Osteocyte (in vitro differentiated cells): Measurements from ENCODE around the gene TARBP1. TPM values are rescaled to one million over a fixed set of nuclear protein-coding genes. Genes with fewer than 3 reads are reported as not detected.

Experiments
- DNase-seq: peaks from one replicate; pipeline ENCODE4 v3.0.0; 2021; ENCODE audit warnings: mixed read lengths; ENCODE audit not compliant: unreplicated experiment; ENCODE audit errors: extremely low spot score
- H3K27ac Mint-ChIP-seq: one replicate; pipeline ENCODE4 v1.8.0; 2021; ENCODE audit warnings: mild to moderate bottlenecking, mixed read lengths; ENCODE audit not compliant: unreplicated experiment
- H3K27me3 Mint-ChIP-seq: one replicate; pipeline ENCODE4 v1.8.0; 2021; ENCODE audit warnings: mixed read lengths; ENCODE audit not compliant: unreplicated experiment
- H3K36me3 Mint-ChIP-seq: one replicate; pipeline ENCODE4 v1.8.0; 2021; ENCODE audit warnings: mixed read lengths; ENCODE audit not compliant: unreplicated experiment
- H3K4me1 Mint-ChIP-seq: one replicate; pipeline ENCODE4 v1.8.0; 2021; ENCODE audit warnings: mixed read lengths; ENCODE audit not compliant: unreplicated experiment
- H3K4me3 Mint-ChIP-seq: one replicate; pipeline ENCODE4 v1.8.0; 2021; ENCODE audit warnings: mild to moderate bottlenecking, moderate library complexity, mixed read lengths; ENCODE audit not compliant: unreplicated experiment
- H3K9me3 Mint-ChIP-seq: one replicate; pipeline ENCODE4 v1.8.0; 2021; ENCODE audit warnings: mixed read lengths; ENCODE audit not compliant: unreplicated experiment
- CTCF ChIP-seq: fragments of 200-600 bp; sonication (generic); IDR thresholded peaks from 2 replicates; pipeline ENCODE4 v1.5.0; 2021; ENCODE audit warnings: antibody characterized with exemption, mild to moderate bottlenecking, moderate library complexity
- total RNA-seq: library from RNA; stranded (reverse); gene quantifications from 2 replicates; pipeline ENCODE4 v1.2.1, GENCODE V29; 2021

Gene TARBP1
- total RNA-seq, 1 donor from 2014 or later: 19.0 TPM

- Mint-ChIP-seq H3K36me3 (no peaks in the 10 kb centered on the region), H3K4me3 (no peak overlapping the region), H3K27ac (no peak overlapping the region), H3K4me1 (no peaks in the 10 kb centered on the region), H3K27me3 (peaks cover 5% of the 10 kb centered on the region), H3K9me3 (peaks cover 12% of the 10 kb centered on the region)
- TF ChIP-seq CTCF: no peak
- no peak for DNase-seq
These were observed 136.2 kb downstream of the TARBP1 start for GRCh38 chr1:234342774-234343173.

Other genes with a start within 250 kb of the TARBP1 start
- 28.7 and 28.8 TPM in 2 replicates for gene COA6, start 105.7 kb downstream of the TARBP1 start, total RNA-seq
- 154 and 170 TPM in 2 replicates for gene IRF2BP2, start 131.0 kb upstream of the TARBP1 start, total RNA-seq